IMR-90 (cell line): Measurements from ENCODE around the gene PRRG1. TPM values are rescaled to one million over a fixed set of nuclear protein-coding genes. Genes with fewer than 3 reads are reported as not detected.

Source experiments
- ATAC-seq: fragments of 200-7000 bp; cut with Tn5 transposase; 2 replicates; pipeline ENCODE4 v1.9.1; 2020; ENCODE audit warnings: low read depth, mild to moderate bottlenecking, moderate library complexity
- BruUV-seq: library from RNA; stranded (reverse); fragments of 400-500 nt; replicated peaks from 2 replicates; lab custom pipeline; 2021; lab: Mats Ljungman, UMichigan
- CTCF ChIA-PET: fragments of 300-600 bp; formaldehyde crosslinking; extraction: SDS; loops from one replicate; lab custom pipeline; 2021; ENCODE audit warnings: antibody characterized with exemption; lab: Yijun Ruan, JAX
- POLR2A ChIA-PET: fragments of 300-600 bp; sonication (Branson Sonifier 250); formaldehyde crosslinking; loops from one replicate; lab custom pipeline; 2022; ENCODE audit warnings: antibody characterized with exemption; ENCODE audit not compliant: unreplicated experiment; lab: Charles Lee
- DNase-seq: peaks from one replicate; pipeline ENCODE4 v3.0.0; 2013
- H2AFZ ChIP-seq: replicated peaks from 2 replicates; pipeline ENCODE3; 2013; ENCODE audit warnings: low read length, mild to moderate bottlenecking; ENCODE audit not compliant: poor library complexity
- H2AK5ac ChIP-seq: 2 replicates; pipeline ENCODE4 v1.6.1; 2013; ENCODE audit warnings: low read depth, low read length, inconsistent platforms
- H2AK9ac ChIP-seq: replicated peaks from 2 replicates; pipeline ENCODE3; 2013; ENCODE audit warnings: mild to moderate bottlenecking, low read depth, low read length, moderate library complexity; ENCODE audit not compliant: poor library complexity
- H2BK120ac ChIP-seq: 2 replicates; pipeline ENCODE4 v1.6.1; 2013; ENCODE audit warnings: low read depth, low read length, inconsistent platforms
- H2BK15ac ChIP-seq: 3 replicates; pipeline ENCODE4 v1.6.1; 2013; ENCODE audit warnings: low read depth, low read length, inconsistent platforms
- H2BK20ac ChIP-seq: 2 replicates; pipeline ENCODE4 v1.6.1; 2013; ENCODE audit warnings: low read depth, mild to moderate bottlenecking, inconsistent platforms, low read length, moderate library complexity
- H2BK5ac ChIP-seq: 2 replicates; pipeline ENCODE4 v1.6.1; 2013; ENCODE audit warnings: mild to moderate bottlenecking, low read depth, low read length, inconsistent platforms; ENCODE audit not compliant: poor library complexity, severe bottlenecking
- H3K14ac ChIP-seq: replicated peaks from 2 replicates; pipeline ENCODE4 v1.6.1; 2013; ENCODE audit warnings: low read depth, low read length, inconsistent platforms
- H3K18ac ChIP-seq: 2 replicates; pipeline ENCODE4 v1.6.1; 2013; ENCODE audit warnings: low read depth, low read length, control low read depth
- H3K23ac ChIP-seq: 2 replicates; pipeline ENCODE4 v1.6.1; 2013; ENCODE audit warnings: low read depth, low read length, inconsistent platforms
- H3K27ac ChIP-seq: 2 replicates; pipeline ENCODE4 v1.5.1; 2013; ENCODE audit warnings: mild to moderate bottlenecking, control low read depth, low read length; ENCODE audit not compliant: insufficient read depth
- H3K27me3 ChIP-seq: 2 replicates; pipeline ENCODE4 v1.6.1; 2013; ENCODE audit warnings: low read length; ENCODE audit not compliant: control insufficient read depth, insufficient read depth
- H3K36me3 ChIP-seq: 2 replicates; pipeline ENCODE4 v1.6.1; 2013; ENCODE audit warnings: low read length, mixed read lengths; ENCODE audit not compliant: control insufficient read depth, insufficient read depth
- H3K4ac ChIP-seq: 2 replicates; pipeline ENCODE4 v1.6.1; 2013; ENCODE audit warnings: low read depth, low read length, inconsistent platforms
- H3K4me1 ChIP-seq: 2 replicates; pipeline ENCODE4 v1.6.1; 2013; ENCODE audit warnings: low read length, mixed read lengths; ENCODE audit not compliant: control insufficient read depth, insufficient read depth
- H3K4me2 ChIP-seq: 2 replicates; pipeline ENCODE4 v1.6.1; 2013; ENCODE audit warnings: low read depth, mild to moderate bottlenecking, control low read depth, low read length, moderate library complexity
- H3K4me3 ChIP-seq: 2 replicates; pipeline ENCODE4 v1.5.1; 2013; ENCODE audit warnings: low read depth, mild to moderate bottlenecking, control low read depth, low read length, moderate library complexity; ENCODE audit not compliant: insufficient read depth
- H3K56ac ChIP-seq: 2 replicates; pipeline ENCODE4 v1.6.1; 2013; ENCODE audit warnings: low read length, inconsistent platforms; ENCODE audit not compliant: insufficient read depth; ENCODE audit errors: extremely low read depth
- H3K79me1 ChIP-seq, 2 experiments: 2 replicates each; pipeline ENCODE4 v1.6.1; 2013; ENCODE audit warnings: low read length in 2 of 2, inconsistent platforms in 1 of 2, low read depth in 1 of 2
- H3K9ac ChIP-seq: 2 replicates; pipeline ENCODE4 v1.6.1; 2013; ENCODE audit warnings: low read depth, low read length, control low read depth
- H3K9me1 ChIP-seq: 2 replicates; pipeline ENCODE4 v1.6.1; 2013; ENCODE audit warnings: low read length, inconsistent platforms; ENCODE audit not compliant: insufficient read depth
- H3K9me3 ChIP-seq: 2 replicates; pipeline ENCODE4 v1.6.1; 2013; ENCODE audit warnings: low read length; ENCODE audit not compliant: control insufficient read depth, insufficient read depth
- H4K20me1 ChIP-seq: 2 replicates; pipeline ENCODE4 v1.6.1; 2013; ENCODE audit warnings: low read length, inconsistent platforms; ENCODE audit not compliant: insufficient read depth
- H4K5ac ChIP-seq: 2 replicates; pipeline ENCODE4 v1.6.1; 2013; ENCODE audit warnings: mild to moderate bottlenecking, low read depth, low read length, control low read depth
- H4K8ac ChIP-seq, 2 experiments: 2 replicates each; pipeline ENCODE4 v1.6.1; 2013; ENCODE audit warnings: low read depth in 2 of 2, low read length in 2 of 2, control low read depth in 1 of 2, inconsistent platforms in 1 of 2
- H4K91ac ChIP-seq: 2 replicates; pipeline ENCODE4 v1.6.1; 2013; ENCODE audit warnings: low read depth, low read length, inconsistent platforms; ENCODE audit not compliant: insufficient read depth
- BHLHE40 ChIP-seq: fragments of 150-350 bp; IDR thresholded peaks from 2 replicates; pipeline ENCODE4 v1.6.1; 2016; ENCODE audit warnings: mild to moderate bottlenecking, low read depth, low read length
- CHD1 ChIP-seq: IDR thresholded peaks from 2 replicates; pipeline ENCODE4 v1.6.1; 2012; ENCODE audit warnings: low read depth, low read length, improper control_type of control experiment
- FOS ChIP-seq: fragments of 150-350 bp; IDR thresholded peaks from 2 replicates; pipeline ENCODE4 v1.6.1; 2016; ENCODE audit warnings: low read depth, low read length
- MAFK ChIP-seq: IDR thresholded peaks from 2 replicates; pipeline ENCODE4 v1.6.1; 2012; ENCODE audit warnings: low read depth, low read length, improper control_type of control experiment
- MAZ ChIP-seq: IDR thresholded peaks from 2 replicates; pipeline ENCODE4 v1.6.1; 2012; ENCODE audit warnings: low read depth, mild to moderate bottlenecking, low read length, improper control_type of control experiment, moderate library complexity, borderline replicate concordance
- MXI1 ChIP-seq: IDR thresholded peaks from 2 replicates; pipeline ENCODE4 v1.6.1; 2012; ENCODE audit warnings: low read depth, mild to moderate bottlenecking, low read length, moderate library complexity, borderline replicate concordance
- POLR2A ChIP-seq: IDR thresholded peaks from 2 replicates; pipeline ENCODE4 v1.6.1; 2012; ENCODE audit warnings: mild to moderate bottlenecking, low read depth, low read length
- RAD21 ChIP-seq: IDR thresholded peaks from 2 replicates; pipeline ENCODE4 v1.6.1; 2012; ENCODE audit warnings: low read length, improper control_type of control experiment
- WGBS, 2 experiments: methylation state at CpG; one replicate each; pipeline versions ENCODE4 v1.1.5 to v1.1.7; 2013; ENCODE audit warnings: missing lambda C conversion rate in 2 of 2; ENCODE audit not compliant: insufficient read length in 1 of 2; ENCODE audit errors: extremely low coverage in 2 of 2; 5-methylcytosine and 5-hydroxymethylcytosine counted together
- dilution Hi-C: fragments of 300-500 bp; cut with HindIII; formaldehyde crosslinking; loops from one replicate; pipeline ENCODE4 v1.14.3; 2018; ENCODE audit warnings: low sequenced_read_pairs; ENCODE audit not compliant: unreplicated experiment
- in situ Hi-C: fragments of 300-500 bp; cut with MboI; formaldehyde crosslinking; loops from 3 replicates; pipeline ENCODE4 v1.14.3; 2019; ENCODE audit warnings: low sequenced_read_pairs, inconsistent platforms, mixed read lengths
- intact Hi-C: fragments of 100-400 bp; cut with micrococcal nuclease; formaldehyde crosslinking; loops from 2 replicates; pipeline ENCODE4 v1.10.0; 2022
- polyA plus RNA-seq, 3 experiments: library from polyadenylated mRNA; depleted of rRNA; stranded (reverse); fragments of >200 nt; gene quantifications; 2 replicates each; pipeline ENCODE4 v1.2.3, GENCODE V29; 2012; ENCODE audit warnings: low replicate concordance in 1 of 3
- total RNA-seq: library from RNA; depleted of rRNA; stranded (reverse); fragments of >200 nt; gene quantifications from 2 replicates; pipeline ENCODE4 v1.2.3, GENCODE V29; 2012
- TF ChIP-seq, protein P1 (sequence below): fragments of 150-350 bp; IDR thresholded peaks from 2 replicates; pipeline ENCODE4 v1.6.1; 2017; ENCODE audit warnings: mild to moderate bottlenecking, antibody characterized with exemption, low read length, low read depth
- TF ChIP-seq, protein P2 (sequence below): conservative IDR thresholded peaks from 2 replicates; pipeline ENCODE4 v1.5.1; 2012; ENCODE audit warnings: mild to moderate bottlenecking, low read depth, low read length, improper control_type of control experiment
- TF ChIP-seq, protein P3 (sequence below): fragments of 150-350 bp; IDR thresholded peaks from 2 replicates; pipeline ENCODE4 v1.6.1; 2016; ENCODE audit warnings: low read depth, mild to moderate bottlenecking, low read length, moderate library complexity, borderline replicate concordance

Gene PRRG1
- total and polyA plus RNA-seq, 2 of the 4 experiments (the other 2 are of a cell fraction): 9.0 to 11.1 TPM

DNA sequence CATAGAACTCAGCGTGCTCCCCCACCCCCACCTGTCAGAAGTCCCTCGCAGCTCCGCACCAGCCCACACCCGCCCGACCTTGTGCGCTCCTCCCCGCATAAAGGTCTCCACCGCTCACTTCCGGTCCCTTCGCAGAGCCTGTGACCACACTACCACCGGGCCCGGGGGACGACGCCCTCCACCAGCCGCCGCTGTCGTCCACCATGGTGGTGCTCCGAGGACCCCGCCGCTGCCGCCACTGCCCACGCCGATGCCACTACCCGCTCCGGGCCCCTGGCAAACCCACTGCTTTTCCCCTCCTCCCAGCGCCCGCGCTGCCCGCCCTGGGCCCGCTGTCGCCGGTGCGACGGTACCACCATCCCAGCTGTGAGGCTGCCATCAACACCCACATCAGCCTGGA, 142.5 kb downstream of the PRRG1 start:
- WGBS, 2 experiments: 81% methylated on average over 7 of the region's 34 CpGs; no CpG with 5 or more reads in 1 of the 2 experiments
- Histone ChIP-seq H4K5ac (no peak overlapping the region), H4K20me1 (no peaks in the 10 kb centered on the region), H3K14ac (no peak overlapping the region), H3K23ac (no peak overlapping the region), H3K36me3 (no peaks in the 10 kb centered on the region), H2AK9ac (no peak overlapping the region), H3K4me1 (no peaks in the 10 kb centered on the region), H3K4me3 (no peak overlapping the region), H3K4me2 (no peak overlapping the region), H2BK5ac (no peak overlapping the region), H3K18ac (no peak overlapping the region), H3K9me3 (no peaks in the 10 kb centered on the region), H4K91ac (no peak overlapping the region), H2AK5ac (no peak overlapping the region), H3K9me1 (no peaks in the 10 kb centered on the region), H3K56ac (no peak overlapping the region), H3K27ac (no peak overlapping the region), H2BK20ac (no peak overlapping the region), H3K79me1 (no peaks in the 10 kb centered on the region), H2BK15ac (no peak overlapping the region), H2BK120ac (no peak overlapping the region), H3K27me3 (no peaks in the 10 kb centered on the region), H3K4ac (no peak overlapping the region), H4K8ac (no peak overlapping the region), H3K9ac (no peak overlapping the region), H2AFZ (no peak overlapping the region)
- ATAC-seq (no peak), DNase-seq (no peak)
- ChIA-PET POLR2A (no interaction called here), CTCF (no interaction called here)
- TF ChIP-seq MXI1 (no peak), BHLHE40 (no peak), FOS (no peak), POLR2A (no peak), MAZ (no peak), MAFK (no peak), RAD21 (no peak), CHD1 (no peak)
- TF ChIP-seq, protein P1, sequence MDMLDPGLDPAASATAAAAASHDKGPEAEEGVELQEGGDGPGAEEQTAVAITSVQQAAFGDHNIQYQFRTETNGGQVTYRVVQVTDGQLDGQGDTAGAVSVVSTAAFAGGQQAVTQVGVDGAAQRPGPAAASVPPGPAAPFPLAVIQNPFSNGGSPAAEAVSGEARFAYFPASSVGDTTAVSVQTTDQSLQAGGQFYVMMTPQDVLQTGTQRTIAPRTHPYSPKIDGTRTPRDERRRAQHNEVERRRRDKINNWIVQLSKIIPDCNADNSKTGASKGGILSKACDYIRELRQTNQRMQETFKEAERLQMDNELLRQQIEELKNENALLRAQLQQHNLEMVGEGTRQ: no peak
- TF ChIP-seq, protein P2, sequence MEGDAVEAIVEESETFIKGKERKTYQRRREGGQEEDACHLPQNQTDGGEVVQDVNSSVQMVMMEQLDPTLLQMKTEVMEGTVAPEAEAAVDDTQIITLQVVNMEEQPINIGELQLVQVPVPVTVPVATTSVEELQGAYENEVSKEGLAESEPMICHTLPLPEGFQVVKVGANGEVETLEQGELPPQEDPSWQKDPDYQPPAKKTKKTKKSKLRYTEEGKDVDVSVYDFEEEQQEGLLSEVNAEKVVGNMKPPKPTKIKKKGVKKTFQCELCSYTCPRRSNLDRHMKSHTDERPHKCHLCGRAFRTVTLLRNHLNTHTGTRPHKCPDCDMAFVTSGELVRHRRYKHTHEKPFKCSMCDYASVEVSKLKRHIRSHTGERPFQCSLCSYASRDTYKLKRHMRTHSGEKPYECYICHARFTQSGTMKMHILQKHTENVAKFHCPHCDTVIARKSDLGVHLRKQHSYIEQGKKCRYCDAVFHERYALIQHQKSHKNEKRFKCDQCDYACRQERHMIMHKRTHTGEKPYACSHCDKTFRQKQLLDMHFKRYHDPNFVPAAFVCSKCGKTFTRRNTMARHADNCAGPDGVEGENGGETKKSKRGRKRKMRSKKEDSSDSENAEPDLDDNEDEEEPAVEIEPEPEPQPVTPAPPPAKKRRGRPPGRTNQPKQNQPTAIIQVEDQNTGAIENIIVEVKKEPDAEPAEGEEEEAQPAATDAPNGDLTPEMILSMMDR: no peak
- TF ChIP-seq, protein P3, sequence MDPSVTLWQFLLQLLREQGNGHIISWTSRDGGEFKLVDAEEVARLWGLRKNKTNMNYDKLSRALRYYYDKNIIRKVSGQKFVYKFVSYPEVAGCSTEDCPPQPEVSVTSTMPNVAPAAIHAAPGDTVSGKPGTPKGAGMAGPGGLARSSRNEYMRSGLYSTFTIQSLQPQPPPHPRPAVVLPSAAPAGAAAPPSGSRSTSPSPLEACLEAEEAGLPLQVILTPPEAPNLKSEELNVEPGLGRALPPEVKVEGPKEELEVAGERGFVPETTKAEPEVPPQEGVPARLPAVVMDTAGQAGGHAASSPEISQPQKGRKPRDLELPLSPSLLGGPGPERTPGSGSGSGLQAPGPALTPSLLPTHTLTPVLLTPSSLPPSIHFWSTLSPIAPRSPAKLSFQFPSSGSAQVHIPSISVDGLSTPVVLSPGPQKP: no peak
- dilution Hi-C loops (no loop called here), in situ Hi-C loops (no loop called here), intact Hi-C loops (no loop called here)
- no TSS peak for BruUV-seq
